MM.1S (cell line): ENCODE measurements around the gene ACBD6.
A peak's percentile ranks its signal among the peaks of the same experiment; 100 is the strongest.

ENCODE experiments used
- DNase-seq: peaks from one replicate; pipeline ENCODE4 v3.0.0-alpha.2; 2015
- H2AFZ ChIP-seq: fragments of 300-600 bp; sonication (generic); 2 replicates; pipeline ENCODE4 v1.6.0; 2016; ENCODE audit warnings: antibody characterized with exemption, low read length
- H3F3A ChIP-seq: fragments of 300-600 bp; sonication (generic); 2 replicates; pipeline ENCODE4 v1.6.1; 2016; ENCODE audit warnings: mild to moderate bottlenecking, antibody characterized with exemption, low read length, moderate library complexity, mixed read lengths; ENCODE audit not compliant: insufficient read depth
- H3K27ac ChIP-seq: fragments of 300-600 bp; sonication (generic); 2 replicates; pipeline ENCODE4 v1.5.1; 2016; ENCODE audit warnings: mild to moderate bottlenecking, low read length
- H3K27me3 ChIP-seq: fragments of 300-600 bp; sonication (generic); replicated peaks from 2 replicates; pipeline ENCODE4 v1.6.0; 2016; ENCODE audit warnings: low read length; ENCODE audit not compliant: insufficient read depth
- H3K36me3 ChIP-seq: fragments of 300-600 bp; sonication (generic); replicated peaks from 2 replicates; pipeline ENCODE4 v1.6.1; 2016; ENCODE audit warnings: mild to moderate bottlenecking, low read length, mixed read lengths; ENCODE audit not compliant: insufficient read depth
- H3K4me1 ChIP-seq: fragments of 300-600 bp; sonication (generic); 2 replicates; pipeline ENCODE4 v1.6.1; 2016; ENCODE audit warnings: low read length, mixed read lengths
- H3K4me2 ChIP-seq: fragments of 300-600 bp; sonication (generic); 2 replicates; pipeline ENCODE4 v1.6.0; 2016; ENCODE audit warnings: low read depth, low read length
- H3K4me3 ChIP-seq: fragments of 300-600 bp; sonication (generic); 2 replicates; pipeline ENCODE4 v1.5.1; 2016; ENCODE audit warnings: low read length, mixed read lengths
- H3K79me2 ChIP-seq: fragments of 300-600 bp; sonication (generic); 2 replicates; pipeline ENCODE4 v1.6.1; 2016; ENCODE audit warnings: mixed run types, low read length, mixed read lengths
- H3K9ac ChIP-seq: fragments of 300-600 bp; sonication (generic); 2 replicates; pipeline ENCODE4 v1.6.1; 2016; ENCODE audit warnings: low read length, mixed read lengths
- H3K9me2 ChIP-seq: fragments of 300-600 bp; sonication (generic); replicated peaks from 2 replicates; pipeline ENCODE4 v1.6.1; 2016; ENCODE audit warnings: mild to moderate bottlenecking, low read length, mixed read lengths; ENCODE audit not compliant: insufficient read depth
- H3K9me3 ChIP-seq: fragments of 300-600 bp; sonication (generic); replicated peaks from 2 replicates; pipeline ENCODE4 v1.6.1; 2016; ENCODE audit warnings: mild to moderate bottlenecking, low read length, mixed read lengths; ENCODE audit not compliant: insufficient read depth
- H4K20me1 ChIP-seq: fragments of 300-600 bp; sonication (generic); 2 replicates; pipeline ENCODE4 v1.6.1; 2016; ENCODE audit warnings: mild to moderate bottlenecking, low read length, moderate library complexity, mixed read lengths; ENCODE audit not compliant: insufficient read depth
- CTCF ChIP-seq: fragments of 300-600 bp; sonication (generic); IDR thresholded peaks from 2 replicates; pipeline ENCODE4 v1.5.1; 2016; ENCODE audit warnings: antibody characterized with exemption, low read length, mixed read lengths
- EZH2 ChIP-seq: fragments of 300-600 bp; sonication (generic); optimal IDR thresholded peaks from 2 replicates; pipeline ENCODE3; 2017; ENCODE audit warnings: low read depth, mild to moderate bottlenecking, antibody characterized with exemption, low read length, mixed read lengths
- EZH2phosphoT487 ChIP-seq: fragments of 300-600 bp; sonication (generic); IDR thresholded peaks from 2 replicates; pipeline ENCODE4 v1.6.1; 2018; ENCODE audit warnings: antibody characterized with exemption, low read length

Gene ACBD6

DNA sequence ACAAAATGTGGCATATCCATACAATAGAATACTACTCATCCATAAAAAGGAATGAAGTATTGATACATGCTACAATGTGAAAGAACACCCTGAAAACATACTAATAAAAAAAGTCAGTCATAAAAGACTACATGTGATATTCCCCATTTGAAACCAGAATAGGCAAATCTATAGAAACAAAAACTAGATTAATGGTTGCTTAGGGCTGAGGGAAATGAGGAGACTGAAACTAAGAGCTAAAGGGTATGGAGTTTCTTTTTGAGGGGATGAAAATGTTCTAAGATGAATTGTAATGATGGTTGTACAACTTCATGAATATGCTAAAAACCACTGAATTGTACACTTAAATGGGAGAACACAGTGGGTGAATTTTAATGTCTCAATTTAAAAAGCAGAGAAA is 50.9 kb downstream of the ACBD6 start:
- H3K9ac ChIP-seq = no peak overlapping the region
- H3K27ac ChIP-seq = peak overlapping the region; percentile 15; the same call in 1 of the 2 replicates
- H3K4me1 ChIP-seq = peaks cover 14% of the 10 kb centered on the region
- H3K36me3 ChIP-seq = no peaks in the 10 kb centered on the region
- H3K9me2 ChIP-seq = no peaks in the 10 kb centered on the region
- peak overlapping the region; percentile 23; the same call in 1 of the 2 replicates for H3K4me2 ChIP-seq
- peaks cover 6% of the 10 kb centered on the region for H3F3A ChIP-seq
- peaks cover 65% of the 10 kb centered on the region for H3K79me2 ChIP-seq
- TF ChIP-seq CTCF (no peak), EZH2 (no peak), EZH2phosphoT487 (no peak)
- H3K4me3 ChIP-seq = no peak overlapping the region
- H2AFZ ChIP-seq = no peak overlapping the region
- no peaks in the 10 kb centered on the region for H3K9me3 ChIP-seq
- peak; percentile 78 for DNase-seq
- H4K20me1 ChIP-seq = no peaks in the 10 kb centered on the region
- H3K27me3 ChIP-seq = no peaks in the 10 kb centered on the region

- H4K20me1 ChIP-seq = no peaks in the 10 kb centered on the region
- no peak overlapping the region for H3K4me3 ChIP-seq
- DNase-seq = no peak
- TF ChIP-seq EZH2phosphoT487 (no peak), CTCF (no peak)
- no peak overlapping the region for H3K27ac ChIP-seq
- peaks cover 35% of the 10 kb centered on the region for H3K79me2 ChIP-seq
- H3K9ac ChIP-seq = no peak overlapping the region
- H2AFZ ChIP-seq = no peak overlapping the region
- H3K9me3 ChIP-seq = no peaks in the 10 kb centered on the region
- H3K27me3 ChIP-seq = no peaks in the 10 kb centered on the region
- H3F3A ChIP-seq = no peaks in the 10 kb centered on the region
- no peaks in the 10 kb centered on the region for H3K9me2 ChIP-seq
- no peaks in the 10 kb centered on the region; the same call in 1 of the 2 replicates for H3K36me3 ChIP-seq
- no peak overlapping the region for H3K4me2 ChIP-seq
- no peaks in the 10 kb centered on the region for H3K4me1 ChIP-seq
Observed at GRCh38 chr1:180444522-180444921, 57.9 kb downstream of the ACBD6 start.

- no peaks in the 10 kb centered on the region for H3K36me3 ChIP-seq
- H3K79me2 ChIP-seq = 0 out of 2 replicates have a peak, but pooled peaks cover 9% of the 10 kb centered on the region
- no peaks in the 10 kb centered on the region for H4K20me1 ChIP-seq
- no peaks in the 10 kb centered on the region for H3K9me2 ChIP-seq
- no peak overlapping the region for H3K4me2 ChIP-seq
- H3K4me1 ChIP-seq = no peaks in the 10 kb centered on the region
- no peak for TF ChIP-seq EZH2
- no peak for TF ChIP-seq EZH2phosphoT487
- no peak for TF ChIP-seq CTCF
- no peaks in the 10 kb centered on the region for H3K9me3 ChIP-seq
- DNase-seq = no peak
- H3K4me3 ChIP-seq = no peak overlapping the region
- no peak overlapping the region for H3K9ac ChIP-seq
- no peaks in the 10 kb centered on the region for H3K27me3 ChIP-seq
- no peak overlapping the region for H3K27ac ChIP-seq
- no peaks in the 10 kb centered on the region for H3F3A ChIP-seq
- no peak overlapping the region for H2AFZ ChIP-seq
Observed at GRCh38 chr1:180440335-180440734, 62.0 kb downstream of the ACBD6 start.
